Measurements from ENCODE around the gene OR6S1.
"Not testable (repeated sequence)": the region's sequence is repeated elsewhere in the genome, so short reads cannot be mapped to it uniquely, and the experiment has no call there.

The OR6S1 gene

GRCh38 chr14:20667957-20668356 is 26.5 kb upstream of the OR6S1 start:
- no peaks in the 10 kb centered on the region for H3K9me3 ChIP-seq (ENCODE audit: control insufficient read depth, low read length)
- no peak overlapping the region for H3K27ac ChIP-seq (ENCODE audit: low read depth, low read length, severe bottlenecking)
- H3K36me3 ChIP-seq (ENCODE audit: control insufficient read depth, insufficient read depth, low read length), result no peaks in the 10 kb centered on the region
- H3K4me3 ChIP-seq (ENCODE audit: extremely low read depth, insufficient read depth, low read length, poor library complexity, severe bottlenecking), result no peak overlapping the region
- no peaks in the 10 kb centered on the region for H3K4me1 ChIP-seq (ENCODE audit: control insufficient read depth, insufficient read depth, low read length, poor library complexity, severe bottlenecking)
- 91% methylated on average over 1 of the region's 2 CpGs; no CpG with 5 or more reads in 1 of the 2 experiments for WGBS, 2 experiments (ENCODE audit: insufficient coverage in 2 of 2)

- not testable (repeated sequence) for H3K4me1 ChIP-seq (ENCODE audit: control insufficient read depth, insufficient read depth, low read length, poor library complexity, severe bottlenecking); H3K9me3 ChIP-seq (ENCODE audit: control insufficient read depth, low read length); H3K36me3 ChIP-seq (ENCODE audit: control insufficient read depth, insufficient read depth, low read length); H3K27ac ChIP-seq (ENCODE audit: low read depth, low read length, severe bottlenecking); H3K4me3 ChIP-seq (ENCODE audit: extremely low read depth, insufficient read depth, low read length, poor library complexity, severe bottlenecking)
- WGBS, 2 experiments (ENCODE audit: insufficient coverage in 2 of 2), result 88 to 96% methylated on average over 4 to 5 of the region's 7 CpGs
Observed at GRCh38 chr14:20666400-20666961, 25.0 kb upstream of the OR6S1 start.

GRCh38 chr14:20662968-20663732 is 21.7 kb upstream of the OR6S1 start:
- no peak overlapping the region for H3K27ac ChIP-seq (ENCODE audit: low read depth, low read length, severe bottlenecking)
- no peaks in the 10 kb centered on the region for H3K4me1 ChIP-seq (ENCODE audit: control insufficient read depth, insufficient read depth, low read length, poor library complexity, severe bottlenecking)
- WGBS, 2 experiments (ENCODE audit: insufficient coverage in 2 of 2), result 0 to 2% methylated on average over 24 to 30 of the region's 31 CpGs
- peak overlapping the region; percentile 43 for H3K4me3 ChIP-seq (ENCODE audit: extremely low read depth, insufficient read depth, low read length, poor library complexity, severe bottlenecking)
- H3K36me3 ChIP-seq (ENCODE audit: control insufficient read depth, insufficient read depth, low read length), result no peaks in the 10 kb centered on the region
- H3K9me3 ChIP-seq (ENCODE audit: control insufficient read depth, low read length), result no peaks in the 10 kb centered on the region

- WGBS, 2 experiments (ENCODE audit: insufficient coverage in 2 of 2), result 71 to 91% methylated on average over 1 of the region's 2 CpGs
- H3K9me3 ChIP-seq (ENCODE audit: control insufficient read depth, low read length), result no peaks in the 10 kb centered on the region
- H3K36me3 ChIP-seq (ENCODE audit: control insufficient read depth, insufficient read depth, low read length), result no peaks in the 10 kb centered on the region
Observed at GRCh38 chr14:20661197-20661596, 19.7 kb upstream of the OR6S1 start.

GRCh38 chr14:20659813-20660395 is 18.4 kb upstream of the OR6S1 start:
- no peaks in the 10 kb centered on the region for H3K36me3 ChIP-seq (ENCODE audit: control insufficient read depth, insufficient read depth, low read length)
- WGBS, 2 experiments (ENCODE audit: insufficient coverage in 2 of 2), result 83 to 91% methylated on average over 22 to 25 of the region's 26 CpGs
- no peaks in the 10 kb centered on the region for H3K4me1 ChIP-seq (ENCODE audit: control insufficient read depth, insufficient read depth, low read length, poor library complexity, severe bottlenecking)
- no peaks in the 10 kb centered on the region for H3K9me3 ChIP-seq (ENCODE audit: control insufficient read depth, low read length)
- H3K4me3 ChIP-seq (ENCODE audit: extremely low read depth, insufficient read depth, low read length, poor library complexity, severe bottlenecking), result no peak overlapping the region
- no peak overlapping the region for H3K27ac ChIP-seq (ENCODE audit: low read depth, low read length, severe bottlenecking)

More at GRCh38 chr14:20661197-20661596, 19.7 kb upstream of the OR6S1 start:
- H3K27ac ChIP-seq (ENCODE audit: low read depth, low read length, severe bottlenecking), result no peak overlapping the region
- H3K4me3 ChIP-seq (ENCODE audit: extremely low read depth, insufficient read depth, low read length, poor library complexity, severe bottlenecking), result no peak overlapping the region
- H3K4me1 ChIP-seq (ENCODE audit: control insufficient read depth, insufficient read depth, low read length, poor library complexity, severe bottlenecking), result no peaks in the 10 kb centered on the region

GRCh38 chr14:20659336-20659735 is 17.8 kb upstream of the OR6S1 start:
- Histone ChIP-seq H3K36me3 (ENCODE audit: control insufficient read depth, insufficient read depth, low read length) (no peaks in the 10 kb centered on the region), H3K4me1 (ENCODE audit: control insufficient read depth, insufficient read depth, low read length, poor library complexity, severe bottlenecking) (no peaks in the 10 kb centered on the region), H3K27ac (ENCODE audit: low read depth, low read length, severe bottlenecking) (no peak overlapping the region), H3K4me3 (ENCODE audit: extremely low read depth, insufficient read depth, low read length, poor library complexity, severe bottlenecking) (no peak overlapping the region), H3K9me3 (ENCODE audit: control insufficient read depth, low read length) (no peaks in the 10 kb centered on the region)
- WGBS, 2 experiments (ENCODE audit: insufficient coverage in 2 of 2), result 80 to 82% methylated on average over 5 of the region's 6 CpGs

- no peak overlapping the region for H3K4me3 ChIP-seq (ENCODE audit: extremely low read depth, insufficient read depth, low read length, poor library complexity, severe bottlenecking)
- H3K36me3 ChIP-seq (ENCODE audit: control insufficient read depth, insufficient read depth, low read length), result no peaks in the 10 kb centered on the region
- WGBS, 2 experiments (ENCODE audit: insufficient coverage in 2 of 2), result 95 to 97% methylated on average over 2 to 3 of the region's 3 CpGs
- H3K27ac ChIP-seq (ENCODE audit: low read depth, low read length, severe bottlenecking), result no peak overlapping the region
- H3K9me3 ChIP-seq (ENCODE audit: control insufficient read depth, low read length), result no peaks in the 10 kb centered on the region
- H3K4me1 ChIP-seq (ENCODE audit: control insufficient read depth, insufficient read depth, low read length, poor library complexity, severe bottlenecking), result no peaks in the 10 kb centered on the region
Observed at GRCh38 chr14:20658246-20658645, 16.8 kb upstream of the OR6S1 start.

GRCh38 chr14:20657216-20658211 is 16.0 kb upstream of the OR6S1 start:
- no peaks in the 10 kb centered on the region for H3K36me3 ChIP-seq (ENCODE audit: control insufficient read depth, insufficient read depth, low read length)
- H3K27ac ChIP-seq (ENCODE audit: low read depth, low read length, severe bottlenecking), result no peak overlapping the region
- H3K4me1 ChIP-seq (ENCODE audit: control insufficient read depth, insufficient read depth, low read length, poor library complexity, severe bottlenecking), result no peaks in the 10 kb centered on the region
- no peaks in the 10 kb centered on the region for H3K9me3 ChIP-seq (ENCODE audit: control insufficient read depth, low read length)
- no peak overlapping the region for H3K4me3 ChIP-seq (ENCODE audit: extremely low read depth, insufficient read depth, low read length, poor library complexity, severe bottlenecking)
- 28 to 35% methylated on average over 19 to 20 of the region's 28 CpGs for WGBS, 2 experiments (ENCODE audit: insufficient coverage in 2 of 2)

GRCh38 chr14:20656274-20656673 is 14.8 kb upstream of the OR6S1 start:
- H3K36me3 ChIP-seq (ENCODE audit: control insufficient read depth, insufficient read depth, low read length), result no peaks in the 10 kb centered on the region
- WGBS, 2 experiments (ENCODE audit: insufficient coverage in 2 of 2), result 78 to 79% methylated on average over 3 of the region's 4 CpGs
- H3K4me1 ChIP-seq (ENCODE audit: control insufficient read depth, insufficient read depth, low read length, poor library complexity, severe bottlenecking), result no peaks in the 10 kb centered on the region
- H3K4me3 ChIP-seq (ENCODE audit: extremely low read depth, insufficient read depth, low read length, poor library complexity, severe bottlenecking), result no peak overlapping the region
- no peak overlapping the region for H3K27ac ChIP-seq (ENCODE audit: low read depth, low read length, severe bottlenecking)
- H3K9me3 ChIP-seq (ENCODE audit: control insufficient read depth, low read length), result no peaks in the 10 kb centered on the region

- Histone ChIP-seq H3K4me3 (ENCODE audit: extremely low read depth, insufficient read depth, low read length, poor library complexity, severe bottlenecking) (no peak overlapping the region), H3K27ac (ENCODE audit: low read depth, low read length, severe bottlenecking) (no peak overlapping the region), H3K4me1 (ENCODE audit: control insufficient read depth, insufficient read depth, low read length, poor library complexity, severe bottlenecking) (no peaks in the 10 kb centered on the region), H3K36me3 (ENCODE audit: control insufficient read depth, insufficient read depth, low read length) (no peaks in the 10 kb centered on the region), H3K9me3 (ENCODE audit: control insufficient read depth, low read length) (no peaks in the 10 kb centered on the region)
- 86 to 100% methylated on average over 2 of the region's 4 CpGs for WGBS, 2 experiments (ENCODE audit: insufficient coverage in 2 of 2)
Observed at GRCh38 chr14:20655851-20656250, 14.4 kb upstream of the OR6S1 start.
